Upper lobe of left lung (tissue), 6 donors: ENCODE data around the gene NSL1. TPM values are rescaled to one million over a fixed set of nuclear protein-coding genes. Genes with fewer than 3 reads are reported as not detected.
A peak's percentile ranks its signal among the peaks of the same experiment; 100 is the strongest.
"Not testable (repeated sequence)": the region's sequence is repeated elsewhere in the genome, so short reads cannot be mapped to it uniquely, and the experiment has no call there.

Experiments used
- ATAC-seq, 2 donors: fragments of 200-7000 bp; cut with Tn5 transposase; one replicate each; pipeline ENCODE4 v1.9.1; 2022; ENCODE audit warnings: mild to moderate bottlenecking in 2 of 2, moderate library complexity in 2 of 2; ENCODE audit not compliant: low FRiP score in 2 of 2
- DNase-seq, 2 donors: peaks; one replicate each; pipeline ENCODE4 v3.0.0-alpha.2; 2019 to 2020
- H3K27ac ChIP-seq, 4 donors: fragments of 200-600 bp; sonication (generic); one replicate each; pipeline ENCODE4 v1.5.1; 2016 to 2019
- H3K27me3 ChIP-seq, 4 donors: fragments of 200-600 bp; sonication (generic); one replicate each; pipeline ENCODE4 v1.5.1; 2017 to 2019
- H3K36me3 ChIP-seq, 4 donors: fragments of 200-600 bp; sonication (generic); one replicate each; pipeline ENCODE4 v1.5.1; 2016 to 2019
- H3K4me1 ChIP-seq, 4 donors: fragments of 200-600 bp; sonication (generic); one replicate each; pipeline ENCODE4 v1.5.1; 2018 to 2019
- H3K4me3 ChIP-seq, 4 donors: fragments of 200-600 bp; sonication (generic); one replicate each; pipeline ENCODE4 v1.5.1; 2017 to 2019; ENCODE audit warnings: mild to moderate bottlenecking in 2 of 4, moderate library complexity in 1 of 4
- H3K9me3 ChIP-seq, 4 donors: fragments of 200-600 bp; sonication (generic); one replicate each; pipeline ENCODE4 v1.5.1; 2018 to 2019
- EP300 ChIP-seq, 4 donors: sonication (generic); formaldehyde crosslinking; IDR thresholded peaks; one replicate each; pipeline ENCODE4 v1.5.1; 2017; ENCODE audit warnings: antibody characterized with exemption in 4 of 4, control low read depth in 2 of 4
- POLR2A ChIP-seq, 4 donors: fragments of 450-650 bp; IDR thresholded peaks; one replicate each; pipeline ENCODE4 v1.5.1; 2016 to 2017; ENCODE audit warnings: antibody characterized with exemption in 4 of 4, mild to moderate bottlenecking in 2 of 4
- POLR2AphosphoS5 ChIP-seq, 2 donors: sonication (generic); formaldehyde crosslinking; IDR thresholded peaks; one replicate each; pipeline ENCODE4 v1.5.1; 2017; ENCODE audit warnings: antibody characterized with exemption in 2 of 2
- WGBS, 2 donors: methylation state at CpG; one replicate each; pipeline ENCODE4 v1.1.5; 2017 to 2018; 5-methylcytosine and 5-hydroxymethylcytosine counted together
- total RNA-seq, 6 donors: library from RNA; depleted of rRNA in 4 of 6; stranded (reverse); fragments of >200 nt in 4 of 6; gene quantifications; one replicate each; pipeline versions ENCODE4 v1.1.0 to v1.2.1, GENCODE V29; 2016 to 2021
- TF ChIP-seq, protein P1 (sequence below), 6 experiments: fragments of 450-650 bp in 4 of 6; fragments of 200-600 bp in 2 of 6; sonication (generic) in 2 of 6; IDR thresholded peaks; one replicate each; pipeline ENCODE4 v1.5.1; 2016 to 2019; ENCODE audit warnings: antibody characterized with exemption in 6 of 6
- donor health status: DM: no; HTN: no; CAD: no; lungs with moderate emphysema.
- donor health status: DM: no; HTN: yes; CAD: no; lungs with severe emphysema.

Gene NSL1
- total RNA-seq, 6 donors from 2014 or later, result 26.5 to 44.5 (median 34.1) TPM

- H3K4me3 ChIP-seq, result no peak overlapping the region
- 71 to 77% methylated on average over 13 of the region's 13 CpGs for WGBS, 2 donors
- no peaks in the 10 kb centered on the region for H3K36me3 ChIP-seq
- H3K27ac ChIP-seq, result no peak overlapping the region
- TF ChIP-seq POLR2AphosphoS5 (IDR thresholded peaks at IDR 0.05), result no peak
- TF ChIP-seq EP300 (IDR thresholded peaks at IDR 0.05), result no peak
- TF ChIP-seq, protein P1, sequence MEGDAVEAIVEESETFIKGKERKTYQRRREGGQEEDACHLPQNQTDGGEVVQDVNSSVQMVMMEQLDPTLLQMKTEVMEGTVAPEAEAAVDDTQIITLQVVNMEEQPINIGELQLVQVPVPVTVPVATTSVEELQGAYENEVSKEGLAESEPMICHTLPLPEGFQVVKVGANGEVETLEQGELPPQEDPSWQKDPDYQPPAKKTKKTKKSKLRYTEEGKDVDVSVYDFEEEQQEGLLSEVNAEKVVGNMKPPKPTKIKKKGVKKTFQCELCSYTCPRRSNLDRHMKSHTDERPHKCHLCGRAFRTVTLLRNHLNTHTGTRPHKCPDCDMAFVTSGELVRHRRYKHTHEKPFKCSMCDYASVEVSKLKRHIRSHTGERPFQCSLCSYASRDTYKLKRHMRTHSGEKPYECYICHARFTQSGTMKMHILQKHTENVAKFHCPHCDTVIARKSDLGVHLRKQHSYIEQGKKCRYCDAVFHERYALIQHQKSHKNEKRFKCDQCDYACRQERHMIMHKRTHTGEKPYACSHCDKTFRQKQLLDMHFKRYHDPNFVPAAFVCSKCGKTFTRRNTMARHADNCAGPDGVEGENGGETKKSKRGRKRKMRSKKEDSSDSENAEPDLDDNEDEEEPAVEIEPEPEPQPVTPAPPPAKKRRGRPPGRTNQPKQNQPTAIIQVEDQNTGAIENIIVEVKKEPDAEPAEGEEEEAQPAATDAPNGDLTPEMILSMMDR (IDR thresholded peaks at IDR 0.05), result no peak
- no peak for TF ChIP-seq POLR2A (IDR thresholded peaks at IDR 0.05)
- H3K9me3 ChIP-seq, result no peaks in the 10 kb centered on the region
- ATAC-seq (peak; percentile 55 to 81), DNase-seq (no peak)
- H3K27me3 ChIP-seq, result no peaks in the 10 kb centered on the region
- no peaks in the 10 kb centered on the region for H3K4me1 ChIP-seq
Measured at GRCh38 chr1:212727386-212728181, 64.0 kb downstream of the NSL1 start.

GRCh38 chr1:212724679-212725078, 66.9 kb downstream of the NSL1 start:
- not testable (repeated sequence) for H3K9me3 ChIP-seq, H3K4me1 ChIP-seq, ATAC-seq, H3K36me3 ChIP-seq, H3K4me3 ChIP-seq, H3K27me3 ChIP-seq, H3K27ac ChIP-seq
- peak in 1 of 2 donors; percentile 53 for DNase-seq
- WGBS, 2 donors, result 96 to 98% methylated on average over 17 to 19 of the region's 34 CpGs

DNA sequence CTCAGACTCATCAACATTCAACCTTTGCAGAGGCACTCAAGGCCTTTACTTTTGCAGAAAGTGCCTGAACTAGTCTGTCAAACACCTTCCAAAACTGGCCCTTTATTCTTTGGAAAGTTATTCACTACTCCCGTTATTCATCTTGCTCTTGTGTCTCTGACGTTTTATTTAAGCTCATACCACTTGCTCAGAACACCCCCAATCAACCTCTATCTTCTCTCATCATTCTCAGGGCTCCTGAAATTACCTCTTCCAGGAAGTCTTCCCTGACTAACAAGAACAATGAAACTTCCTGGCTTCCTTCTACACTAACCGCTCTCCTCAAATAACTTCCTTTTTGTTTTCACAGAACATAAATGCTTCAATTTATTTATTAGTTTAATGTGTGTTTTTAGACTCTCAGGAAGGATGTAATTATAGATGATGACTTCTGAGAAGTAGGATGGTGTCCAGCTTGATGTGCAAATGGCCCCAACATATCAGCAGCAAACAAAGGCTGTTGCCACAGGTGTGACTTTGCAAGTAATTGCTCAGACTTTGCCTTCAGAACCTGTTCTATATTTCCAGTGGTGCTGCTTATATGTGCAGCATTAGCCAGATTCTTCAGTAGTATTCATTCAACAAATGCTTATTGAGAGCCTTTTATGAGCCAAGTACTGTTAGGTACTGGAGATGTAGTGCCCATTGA, 69.2 kb downstream of the NSL1 start:
- Histone ChIP-seq H3K4me1 (peaks cover 0 to 9% (median 0%) of the 10 kb centered on the region in 4 donors), H3K36me3 (no peaks in the 10 kb centered on the region), H3K4me3 (no peak overlapping the region), H3K9me3 (no peaks in the 10 kb centered on the region), H3K27me3 (no peaks in the 10 kb centered on the region), H3K27ac (no peak overlapping the region)
- DNase-seq, result no peak
- 44 to 49% methylated on average over 3 of the region's 3 CpGs for WGBS, 2 donors
- no peak for TF ChIP-seq POLR2AphosphoS5 (IDR thresholded peaks at IDR 0.05)
- TF ChIP-seq, protein P1 (IDR thresholded peaks at IDR 0.05), result no peak
- no peak for TF ChIP-seq POLR2A (IDR thresholded peaks at IDR 0.05)
- TF ChIP-seq EP300 (IDR thresholded peaks at IDR 0.05), result no peak
- ATAC-seq, result no peak

DNA sequence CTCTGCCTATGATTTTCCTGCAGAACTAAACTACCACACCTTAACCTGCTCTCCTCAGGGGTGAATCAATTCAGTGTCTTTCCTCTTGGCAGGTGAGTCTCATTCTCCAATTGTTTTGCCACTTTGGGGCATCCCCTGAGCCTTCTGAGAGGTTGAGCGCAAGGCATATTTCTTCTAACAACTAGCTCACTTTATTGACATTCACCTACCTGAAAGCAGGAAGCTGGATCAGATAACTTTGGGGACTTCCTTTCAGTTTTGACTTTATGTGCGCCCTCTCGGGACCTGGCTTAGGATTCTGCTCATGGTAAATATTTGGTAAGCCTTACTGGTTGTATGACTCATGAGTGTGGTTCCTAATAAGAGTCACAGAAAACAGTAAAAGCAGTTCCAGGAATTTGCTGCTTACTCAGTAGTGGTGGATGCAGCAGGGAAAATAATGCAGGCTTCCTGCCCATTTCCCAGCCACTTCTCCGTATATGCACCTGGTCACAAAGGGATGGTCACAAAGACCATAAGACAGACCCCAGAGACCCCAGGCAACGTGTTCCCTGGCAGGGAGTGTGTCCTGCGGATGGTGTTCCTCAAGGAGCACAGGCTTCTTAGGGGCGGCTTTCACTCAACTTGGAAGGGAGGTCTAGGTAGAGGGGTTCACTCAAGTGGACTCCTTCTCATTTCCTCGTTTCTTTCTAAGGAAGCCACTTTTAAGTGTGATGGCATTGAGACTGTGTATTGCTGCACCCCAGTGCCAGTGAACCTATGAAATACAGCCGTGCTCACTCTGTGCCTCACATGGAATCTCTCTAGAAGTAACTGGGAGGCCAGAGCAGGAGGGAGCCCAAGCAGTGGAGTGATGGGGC, 70.0 kb downstream of the NSL1 start:
- Histone ChIP-seq H3K36me3 (no peaks in the 10 kb centered on the region), H3K4me3 (no peak overlapping the region), H3K27me3 (no peaks in the 10 kb centered on the region), H3K27ac (no peak overlapping the region), H3K4me1 (peaks cover 0 to 9% (median 0%) of the 10 kb centered on the region in 4 donors), H3K9me3 (no peaks in the 10 kb centered on the region)
- ATAC-seq (peak; percentile 34 to 44), DNase-seq (no peak)
- 64 to 68% methylated on average over 9 of the region's 9 CpGs for WGBS, 2 donors
- TF ChIP-seq POLR2A (IDR thresholded peaks at IDR 0.05) (no peak), EP300 (IDR thresholded peaks at IDR 0.05) (no peak)
- TF ChIP-seq, protein P1 (IDR thresholded peaks at IDR 0.05), result no peak

DNA sequence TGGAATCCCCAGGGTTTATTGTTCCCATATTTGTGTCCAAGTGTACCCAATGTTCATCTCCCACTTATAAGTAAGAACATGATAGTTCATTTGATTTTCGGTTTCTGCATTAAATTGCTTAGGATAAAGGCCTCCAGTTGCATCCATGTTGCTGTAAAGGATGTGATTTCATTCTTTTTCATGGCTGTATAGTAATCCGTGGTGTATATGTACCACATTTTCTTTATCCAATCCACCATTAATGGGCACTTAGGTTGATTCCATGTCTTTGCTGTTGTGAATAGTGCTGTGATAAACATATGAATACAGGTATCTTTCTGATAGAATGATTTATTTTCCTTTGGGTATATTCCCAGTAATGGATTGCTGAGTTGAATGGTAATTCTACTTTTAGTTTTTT, 71.9 kb downstream of the NSL1 start:
- no peaks in the 10 kb centered on the region for H3K36me3 ChIP-seq
- DNase-seq (no peak), ATAC-seq (no peak)
- no peaks in the 10 kb centered on the region for H3K9me3 ChIP-seq
- no peak overlapping the region for H3K4me3 ChIP-seq
- H3K4me1 ChIP-seq, result peaks cover 0 to 9% (median 0%) of the 10 kb centered on the region in 4 donors
- no peaks in the 10 kb centered on the region for H3K27me3 ChIP-seq
- no peak overlapping the region for H3K27ac ChIP-seq
- WGBS, 2 donors, result 91 to 92% methylated on average over 2 of the region's 2 CpGs
- TF ChIP-seq POLR2A (IDR thresholded peaks at IDR 0.05) (no peak), EP300 (IDR thresholded peaks at IDR 0.05) (no peak), POLR2AphosphoS5 (IDR thresholded peaks at IDR 0.05) (no peak)
